ENCODE data around the gene AFDN. TPM values are rescaled to one million over a fixed set of nuclear protein-coding genes. Genes with fewer than 3 reads are reported as not detected.

AFDN gene
- total RNA-seq, 4 donors from 2014 or later: 148 to 371 (median 204) TPM

DNA sequence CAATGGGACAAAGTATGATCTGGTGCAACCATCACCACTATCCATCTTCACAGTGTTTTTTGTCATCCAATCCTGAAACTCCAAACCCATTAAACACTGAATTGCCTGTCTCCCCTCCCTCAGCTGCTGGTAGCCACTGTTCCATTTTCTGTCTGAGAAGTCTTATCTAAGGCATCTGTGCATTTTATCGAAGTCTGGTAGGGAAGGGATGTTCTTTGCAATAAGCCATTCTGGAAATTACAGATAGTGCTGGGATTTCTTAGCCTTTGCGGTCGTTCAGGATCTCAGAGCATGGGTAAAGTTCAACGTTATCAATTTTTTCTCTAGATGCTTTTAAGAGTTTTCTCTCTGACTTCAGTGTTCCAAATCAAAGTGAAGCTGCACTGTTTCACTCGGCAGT, 194.9 kb downstream of the AFDN start:
- no peaks in the 10 kb centered on the region for H3K36me3 ChIP-seq
- intact Hi-C loops (cut with DNase I; ENCODE audit: low total_unique reads) (no loop called here), in situ Hi-C loops (cut with MboI; ENCODE audit: low pct_ligation_motif_present in 1 of 4, low pct_unique_long_range_greater_than_20kb in 1 of 4, low sequenced_read_pairs in 3 of 4) (no loop called here)
- 68 to 78% methylated on average over 5 of the region's 5 CpGs for WGBS, 2 donors (ENCODE audit: low coverage in 1 of 2)
- H3K4me1 ChIP-seq: peaks cover 0 to 17% (median 7%) of the 10 kb centered on the region in 4 donors
- H3K9me3 ChIP-seq: no peaks in the 10 kb centered on the region
- no peak overlapping the region for H3K4me3 ChIP-seq
- no peak overlapping the region for H3K27ac ChIP-seq
- TF ChIP-seq POLR2AphosphoS5 (IDR thresholded peaks at IDR 0.05): no peak
- TF ChIP-seq EP300 (IDR thresholded peaks at IDR 0.05; ENCODE audit: low read depth): no peak
- TF ChIP-seq, protein P1, sequence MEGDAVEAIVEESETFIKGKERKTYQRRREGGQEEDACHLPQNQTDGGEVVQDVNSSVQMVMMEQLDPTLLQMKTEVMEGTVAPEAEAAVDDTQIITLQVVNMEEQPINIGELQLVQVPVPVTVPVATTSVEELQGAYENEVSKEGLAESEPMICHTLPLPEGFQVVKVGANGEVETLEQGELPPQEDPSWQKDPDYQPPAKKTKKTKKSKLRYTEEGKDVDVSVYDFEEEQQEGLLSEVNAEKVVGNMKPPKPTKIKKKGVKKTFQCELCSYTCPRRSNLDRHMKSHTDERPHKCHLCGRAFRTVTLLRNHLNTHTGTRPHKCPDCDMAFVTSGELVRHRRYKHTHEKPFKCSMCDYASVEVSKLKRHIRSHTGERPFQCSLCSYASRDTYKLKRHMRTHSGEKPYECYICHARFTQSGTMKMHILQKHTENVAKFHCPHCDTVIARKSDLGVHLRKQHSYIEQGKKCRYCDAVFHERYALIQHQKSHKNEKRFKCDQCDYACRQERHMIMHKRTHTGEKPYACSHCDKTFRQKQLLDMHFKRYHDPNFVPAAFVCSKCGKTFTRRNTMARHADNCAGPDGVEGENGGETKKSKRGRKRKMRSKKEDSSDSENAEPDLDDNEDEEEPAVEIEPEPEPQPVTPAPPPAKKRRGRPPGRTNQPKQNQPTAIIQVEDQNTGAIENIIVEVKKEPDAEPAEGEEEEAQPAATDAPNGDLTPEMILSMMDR (IDR thresholded peaks at IDR 0.05): no peak
- no peak for TF ChIP-seq POLR2A (IDR thresholded peaks at IDR 0.05)
- no peak for DNase-seq
- H3K27me3 ChIP-seq: no peaks in the 10 kb centered on the region

Other genes starting within 250 kb of the AFDN start
- gene KIF25, start 170.8 kb downstream of the AFDN start, total RNA-seq: not detected